ENCODE data around the gene SBF2.

The SBF2 gene

GRCh38 chr11:10308201-10308954 lies 14.4 kb upstream of the SBF2 start:
- peak overlapping the region; percentile 98 for H3K4me3 ChIP-seq (ENCODE audit: low read depth, low read length)
- TF ChIP-seq, protein P1, sequence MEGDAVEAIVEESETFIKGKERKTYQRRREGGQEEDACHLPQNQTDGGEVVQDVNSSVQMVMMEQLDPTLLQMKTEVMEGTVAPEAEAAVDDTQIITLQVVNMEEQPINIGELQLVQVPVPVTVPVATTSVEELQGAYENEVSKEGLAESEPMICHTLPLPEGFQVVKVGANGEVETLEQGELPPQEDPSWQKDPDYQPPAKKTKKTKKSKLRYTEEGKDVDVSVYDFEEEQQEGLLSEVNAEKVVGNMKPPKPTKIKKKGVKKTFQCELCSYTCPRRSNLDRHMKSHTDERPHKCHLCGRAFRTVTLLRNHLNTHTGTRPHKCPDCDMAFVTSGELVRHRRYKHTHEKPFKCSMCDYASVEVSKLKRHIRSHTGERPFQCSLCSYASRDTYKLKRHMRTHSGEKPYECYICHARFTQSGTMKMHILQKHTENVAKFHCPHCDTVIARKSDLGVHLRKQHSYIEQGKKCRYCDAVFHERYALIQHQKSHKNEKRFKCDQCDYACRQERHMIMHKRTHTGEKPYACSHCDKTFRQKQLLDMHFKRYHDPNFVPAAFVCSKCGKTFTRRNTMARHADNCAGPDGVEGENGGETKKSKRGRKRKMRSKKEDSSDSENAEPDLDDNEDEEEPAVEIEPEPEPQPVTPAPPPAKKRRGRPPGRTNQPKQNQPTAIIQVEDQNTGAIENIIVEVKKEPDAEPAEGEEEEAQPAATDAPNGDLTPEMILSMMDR (conservative IDR thresholded peaks at IDR 0.05; ENCODE audit: low read depth, low read length) = no peak
- DNase-seq (ENCODE audit: low read depth) = peak; percentile 57

DNA sequence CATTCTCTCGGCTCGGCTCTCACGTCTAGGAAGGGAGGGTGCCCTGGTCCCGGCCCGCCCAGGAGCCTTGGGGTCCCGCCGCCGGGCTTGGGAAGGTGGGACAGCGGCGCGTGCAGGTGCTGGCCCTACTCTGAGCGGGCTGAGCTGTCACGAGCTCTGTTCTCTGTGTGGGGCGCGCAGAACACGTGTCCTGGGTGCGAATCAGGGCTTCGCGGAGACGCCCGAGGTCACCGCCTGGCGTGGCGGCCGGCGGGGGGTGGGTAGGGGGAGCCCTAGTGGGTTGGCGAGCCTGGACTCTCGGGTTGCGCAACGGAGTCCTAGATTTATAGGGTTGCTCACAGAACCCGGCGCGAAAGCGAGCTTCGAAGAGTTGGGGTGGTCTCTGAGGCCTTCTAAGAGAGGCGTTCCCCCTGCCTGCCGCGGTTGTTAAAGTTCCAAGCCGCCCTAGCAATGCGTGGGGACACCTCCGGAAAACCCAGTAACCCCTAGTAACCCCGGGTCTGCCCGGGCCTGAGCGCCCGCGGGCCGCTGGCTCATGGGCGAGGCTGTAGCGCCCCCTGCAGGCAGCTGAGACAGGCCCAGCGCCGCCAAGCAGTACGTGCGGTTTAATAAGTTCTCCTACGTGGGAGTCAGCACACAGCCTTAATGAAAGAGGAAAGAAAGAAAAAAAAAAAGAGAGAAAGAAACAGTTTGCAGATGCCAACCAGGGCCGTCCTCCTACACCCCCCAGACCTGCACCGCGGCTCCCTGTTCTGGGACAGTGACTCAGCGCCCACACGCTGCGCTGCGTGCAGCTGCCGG lies 13.6 kb upstream of the SBF2 start:
- peak overlapping the region; percentile 98 for H3K4me3 ChIP-seq (ENCODE audit: low read depth, low read length)
- TF ChIP-seq, protein P1 (conservative IDR thresholded peaks at IDR 0.05; ENCODE audit: low read depth, low read length) = peak; percentile 84
- DNase-seq (ENCODE audit: low read depth) = peak; percentile 94

- TF ChIP-seq, protein P1 (conservative IDR thresholded peaks at IDR 0.05; ENCODE audit: low read depth, low read length) = no peak
- peak overlapping the region; percentile 98 for H3K4me3 ChIP-seq (ENCODE audit: low read depth, low read length)
- no peak for DNase-seq (ENCODE audit: low read depth)
Measured at GRCh38 chr11:10307022-10307399, 13.0 kb upstream of the SBF2 start.

GRCh38 chr11:10305964-10306918 lies 12.2 kb upstream of the SBF2 start:
- H3K4me3 ChIP-seq (ENCODE audit: low read depth, low read length) = peak overlapping the region; percentile 98
- DNase-seq (ENCODE audit: low read depth) = peak; percentile 70
- TF ChIP-seq, protein P1 (conservative IDR thresholded peaks at IDR 0.05; ENCODE audit: low read depth, low read length) = no peak

- DNase-seq (ENCODE audit: low read depth) = peak; percentile 48
- TF ChIP-seq, protein P1 (conservative IDR thresholded peaks at IDR 0.05; ENCODE audit: low read depth, low read length) = no peak
Measured at GRCh38 chr11:10305262-10305963, 11.4 kb upstream of the SBF2 start.

More at GRCh38 chr11:10305262-10305963, 11.4 kb upstream of the SBF2 start:
- peak overlapping the region; percentile 98 for H3K4me3 ChIP-seq (ENCODE audit: low read depth, low read length)
